DMS 273 (cell line): Measurements from ENCODE around the gene CFAP69.
"Not testable (repeated sequence)": the region's sequence is repeated elsewhere in the genome, so short reads cannot be mapped to it uniquely, and the experiment has no call there.

ENCODE experiments used
- DNase-seq: peaks from one replicate; lab custom pipeline; 2025; ENCODE audit not compliant: unreplicated experiment; lab: John Stamatoyannopoulos, UW

The CFAP69 gene

GRCh38 chr7:90232430-90232829 is 12.5 kb upstream of the CFAP69 start:
- no peak for DNase-seq

- no peak for DNase-seq
Measured at GRCh38 chr7:90233569-90233968, 11.4 kb upstream of the CFAP69 start.

- DNase-seq = peak; percentile 25
Measured at GRCh38 chr7:90236721-90237289, 8.2 kb upstream of the CFAP69 start.

GRCh38 chr7:90238022-90238421 is 7.0 kb upstream of the CFAP69 start:
- no peak for DNase-seq

GRCh38 chr7:90238583-90238982 is 6.4 kb upstream of the CFAP69 start:
- DNase-seq = no peak

- no peak for DNase-seq
Measured at GRCh38 chr7:90239050-90239449, 5.9 kb upstream of the CFAP69 start.

- no peak for DNase-seq
Measured at GRCh38 chr7:90239625-90240228, 5.2 kb upstream of the CFAP69 start.

GRCh38 chr7:90242369-90243168 is 2.4 kb upstream of the CFAP69 start:
- no peak for DNase-seq

- DNase-seq = no peak
Measured at GRCh38 chr7:90243556-90243955, 1.4 kb upstream of the CFAP69 start.

GRCh38 chr7:90244565-90244908 is 437 bp upstream of the CFAP69 start:
- no peak for DNase-seq

- no peak for DNase-seq
Measured at GRCh38 chr7:90246171-90246570, 1.2 kb downstream of the CFAP69 start.

GRCh38 chr7:90248706-90249105 is 3.7 kb downstream of the CFAP69 start:
- no peak for DNase-seq

- DNase-seq = no peak
Measured at GRCh38 chr7:90250601-90251303, 5.8 kb downstream of the CFAP69 start.

- DNase-seq = no peak
Measured at GRCh38 chr7:90251304-90251635, 6.3 kb downstream of the CFAP69 start.

GRCh38 chr7:90256011-90256410 is 11.0 kb downstream of the CFAP69 start:
- not testable (repeated sequence) for DNase-seq

- DNase-seq = no peak
Measured at GRCh38 chr7:90256778-90257177, 11.8 kb downstream of the CFAP69 start.

- DNase-seq = no peak
Measured at GRCh38 chr7:90261441-90261840, 16.5 kb downstream of the CFAP69 start.

- peak; percentile 64 for DNase-seq
Measured at GRCh38 chr7:90262438-90262837, 17.5 kb downstream of the CFAP69 start.

GRCh38 chr7:90266808-90267207 is 21.8 kb downstream of the CFAP69 start:
- no peak for DNase-seq

GRCh38 chr7:90267263-90267858 is 22.4 kb downstream of the CFAP69 start:
- no peak for DNase-seq

- DNase-seq = no peak
Measured at GRCh38 chr7:90269163-90269562, 24.2 kb downstream of the CFAP69 start.
